BLaER1 treated with 17β-estradiol and CSF1 and Interleukin-3, amounts not matched to agents 10 nM and 100 nM (cell line): ENCODE data around the gene IGSF21.

Experiments
- H3K27ac ChIP-seq, 11 experiments: shearing (Covaris generic); formaldehyde crosslinking; 2 replicates each; pipeline ENCODE4 v1.8.1; 2022
- H3K27me3 ChIP-seq, 11 experiments: shearing (Covaris generic); formaldehyde crosslinking; 2 replicates each; pipeline ENCODE4 v1.8.1; 2022
- H3K36me3 ChIP-seq, 11 experiments: shearing (Covaris generic); formaldehyde crosslinking; 2 replicates each; pipeline ENCODE4 v1.8.1; 2022
- H3K4me1 ChIP-seq, 10 experiments: shearing (Covaris generic); formaldehyde crosslinking; 2 replicates each; pipeline ENCODE4 v1.8.1; 2022
- H3K4me2 ChIP-seq, 11 experiments: shearing (Covaris generic); formaldehyde crosslinking; 2 replicates each; pipeline ENCODE4 v1.8.1; 2022
- H3K4me3 ChIP-seq, 10 experiments: shearing (Covaris generic); formaldehyde crosslinking; 2 replicates each; pipeline ENCODE4 v1.8.1; 2022
- H3K9ac ChIP-seq, 11 experiments: shearing (Covaris generic); formaldehyde crosslinking; 2 replicates each; pipeline ENCODE4 v1.8.1; 2022
- H3K9me3 ChIP-seq, 11 experiments: shearing (Covaris generic); formaldehyde crosslinking; replicated peaks in 1 of 11; 2 replicates each; pipeline ENCODE4 v1.8.1; 2022
- H4K20me1 ChIP-seq, 11 experiments: shearing (Covaris generic); formaldehyde crosslinking; 2 replicates each; pipeline ENCODE4 v1.8.1; 2022
- Cebpa-rat ChIP-seq, 11 experiments: shearing (Covaris generic); IDR thresholded peaks; 2 replicates each; pipeline ENCODE4 v1.8.1; 2022

The IGSF21 gene

DNA sequence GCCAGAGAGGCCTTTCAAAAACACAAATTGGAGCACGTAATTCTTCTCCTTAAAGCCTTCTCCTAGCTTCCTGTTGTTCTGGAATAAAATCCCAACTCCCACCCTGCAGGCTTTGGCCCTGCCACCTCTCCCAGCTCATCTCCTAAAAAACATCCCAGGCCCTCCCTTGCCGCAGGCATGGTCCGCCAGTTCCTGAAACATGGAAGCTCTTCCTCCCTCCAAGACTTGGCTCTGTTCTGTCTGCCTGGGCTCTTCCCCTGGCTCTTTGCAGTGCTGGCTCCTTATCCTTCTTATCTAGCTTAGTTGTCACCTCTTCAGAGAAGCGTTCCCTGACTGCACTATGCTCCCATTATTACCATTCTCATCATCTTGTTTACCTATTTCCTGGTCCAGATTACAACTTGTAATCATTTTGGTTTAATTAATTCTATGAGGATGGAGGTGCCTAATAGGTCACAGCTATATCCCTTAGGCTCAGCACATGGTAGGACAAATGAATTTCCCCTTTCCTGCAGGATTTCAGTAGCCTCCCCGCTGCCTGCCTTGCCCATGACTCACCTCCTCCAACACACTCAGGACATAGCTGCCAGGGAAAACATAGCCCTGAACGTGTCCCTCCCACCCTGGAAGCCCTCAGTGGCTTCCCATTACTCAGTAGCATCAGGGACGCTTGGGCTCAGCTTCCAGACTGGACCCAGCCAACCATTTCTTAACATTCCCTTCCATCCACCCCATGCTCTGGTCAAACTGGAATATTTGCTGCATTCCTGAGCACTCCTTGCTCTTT lies 15.7 kb upstream of the IGSF21 start:
- H3K27ac ChIP-seq = no peak overlapping the region
- no peak overlapping the region for H3K9ac ChIP-seq
- TF ChIP-seq Cebpa-rat (IDR thresholded peaks at IDR 0.05) = no peak
- no peak overlapping the region for H3K4me3 ChIP-seq
- no peak overlapping the region for H3K4me2 ChIP-seq
- no peaks in the 10 kb centered on the region for H3K9me3 ChIP-seq
- no peaks in the 10 kb centered on the region for H3K4me1 ChIP-seq
- H3K27me3 ChIP-seq = no peaks in the 10 kb centered on the region
- no peaks in the 10 kb centered on the region for H3K36me3 ChIP-seq
- H4K20me1 ChIP-seq = no peaks in the 10 kb centered on the region; a peak in 1 of 22 replicates

DNA sequence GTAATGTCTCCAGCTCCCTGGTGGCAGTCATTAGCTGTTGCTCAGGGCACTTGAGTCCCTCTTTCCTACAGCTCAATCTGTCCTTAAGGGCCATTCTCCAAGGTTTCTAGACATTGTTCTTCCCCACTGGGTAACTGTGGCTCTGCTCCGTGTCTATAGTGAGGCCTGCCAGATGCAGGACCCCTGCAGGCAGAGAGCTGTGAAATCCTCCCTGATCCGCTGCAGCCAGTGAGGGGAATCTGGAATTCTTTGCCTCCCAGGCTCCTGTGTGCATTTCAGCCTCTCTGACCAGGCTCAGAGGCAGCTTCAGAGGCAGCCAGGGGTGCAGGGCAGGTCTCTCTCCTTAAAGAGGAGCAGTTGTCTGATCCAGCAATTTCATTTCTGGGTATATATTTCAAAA lies 14.4 kb upstream of the IGSF21 start:
- Histone ChIP-seq H3K27me3 (no peaks in the 10 kb centered on the region), H3K4me3 (no peak overlapping the region), H3K36me3 (no peaks in the 10 kb centered on the region), H4K20me1 (no peaks in the 10 kb centered on the region; a peak in 1 of 22 replicates), H3K9ac (no peak overlapping the region), H3K27ac (no peak overlapping the region), H3K9me3 (no peaks in the 10 kb centered on the region), H3K4me1 (no peaks in the 10 kb centered on the region), H3K4me2 (no peak overlapping the region)
- TF ChIP-seq Cebpa-rat (IDR thresholded peaks at IDR 0.05) = no peak

DNA sequence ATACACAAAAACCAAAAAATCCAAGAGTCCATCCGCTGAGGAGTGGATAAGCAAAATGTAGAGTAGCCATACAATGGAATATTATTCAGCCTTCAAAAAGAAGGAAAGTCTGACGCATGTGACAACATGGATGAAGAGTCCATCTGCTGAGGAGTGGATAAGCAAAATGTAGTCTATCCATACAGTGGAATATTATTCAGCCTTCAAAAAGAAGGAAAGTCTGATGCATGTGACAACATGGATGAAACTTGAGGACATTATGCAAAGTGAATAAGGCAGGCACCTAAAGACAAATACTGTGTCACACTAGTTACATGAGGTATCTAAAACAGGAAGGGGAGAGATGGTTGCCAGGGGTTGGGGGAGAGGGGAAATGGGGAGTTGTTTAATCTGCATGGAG lies 14.0 kb upstream of the IGSF21 start:
- no peaks in the 10 kb centered on the region for H3K9me3 ChIP-seq
- no peak for TF ChIP-seq Cebpa-rat (IDR thresholded peaks at IDR 0.05)
- no peak overlapping the region for H3K4me2 ChIP-seq
- H3K36me3 ChIP-seq = no peaks in the 10 kb centered on the region
- H3K4me3 ChIP-seq = no peak overlapping the region
- no peak overlapping the region for H3K9ac ChIP-seq
- no peaks in the 10 kb centered on the region for H4K20me1 ChIP-seq
- no peaks in the 10 kb centered on the region for H3K27me3 ChIP-seq
- no peaks in the 10 kb centered on the region for H3K4me1 ChIP-seq
- no peak overlapping the region for H3K27ac ChIP-seq

DNA sequence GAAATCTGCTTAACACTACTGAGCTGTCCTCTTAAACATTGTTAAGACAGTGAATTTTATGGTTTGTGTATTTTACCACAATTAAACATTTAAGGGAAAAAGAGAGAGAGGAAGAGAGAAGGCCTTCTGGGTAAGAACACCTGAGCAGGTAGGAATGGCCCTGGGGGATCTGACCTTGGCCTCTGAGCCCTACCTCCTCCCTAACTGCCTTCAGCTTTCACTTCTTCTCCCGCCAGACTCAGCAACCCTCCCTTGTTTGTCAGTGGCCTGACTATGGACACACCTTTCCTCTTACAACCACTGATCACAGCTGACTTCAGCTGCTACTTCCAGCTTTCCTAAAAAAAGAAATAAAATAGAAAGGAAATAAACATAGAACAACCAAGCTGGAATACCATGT lies 13.5 kb upstream of the IGSF21 start:
- Histone ChIP-seq H3K4me3 (no peak overlapping the region), H3K36me3 (no peaks in the 10 kb centered on the region), H3K27ac (no peak overlapping the region), H3K4me2 (no peak overlapping the region), H3K9ac (no peak overlapping the region), H3K9me3 (no peaks in the 10 kb centered on the region), H3K27me3 (no peaks in the 10 kb centered on the region), H4K20me1 (no peaks in the 10 kb centered on the region), H3K4me1 (no peaks in the 10 kb centered on the region)
- TF ChIP-seq Cebpa-rat (IDR thresholded peaks at IDR 0.05) = no peak

DNA sequence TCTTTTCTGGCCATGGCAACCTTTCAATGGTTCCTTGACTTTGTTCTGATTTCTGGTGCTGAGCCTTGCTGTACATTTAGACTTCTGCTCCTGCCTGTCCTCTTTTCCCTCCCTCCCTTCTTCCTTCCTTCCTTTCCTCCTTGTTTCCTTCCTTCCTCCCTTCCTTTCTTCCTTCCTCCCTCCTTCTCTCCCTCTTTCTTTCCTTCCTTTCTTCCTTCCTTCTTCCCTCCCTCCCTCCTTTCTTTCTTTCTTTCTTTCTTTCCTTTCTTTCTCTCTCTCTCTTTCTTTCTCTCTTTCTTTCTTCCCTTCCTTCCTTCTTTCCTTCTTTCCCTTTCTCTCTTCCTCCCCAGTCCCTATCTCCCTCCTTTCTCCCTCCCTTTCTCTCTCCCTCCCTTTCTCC lies 10.4 kb upstream of the IGSF21 start:
- no peak overlapping the region for H3K27ac ChIP-seq
- no peak for TF ChIP-seq Cebpa-rat (IDR thresholded peaks at IDR 0.05)
- no peak overlapping the region for H3K4me2 ChIP-seq
- peaks cover 0 to 4% (median 0%) of the 10 kb centered on the region in 11 experiments; a peak in 2 of 22 replicates for H4K20me1 ChIP-seq
- H3K36me3 ChIP-seq = no peaks in the 10 kb centered on the region
- no peak overlapping the region for H3K4me3 ChIP-seq
- no peak overlapping the region for H3K9ac ChIP-seq
- H3K4me1 ChIP-seq = no peaks in the 10 kb centered on the region; a peak in 1 of 20 replicates
- H3K27me3 ChIP-seq = no peaks in the 10 kb centered on the region
- H3K9me3 ChIP-seq = no peaks in the 10 kb centered on the region

DNA sequence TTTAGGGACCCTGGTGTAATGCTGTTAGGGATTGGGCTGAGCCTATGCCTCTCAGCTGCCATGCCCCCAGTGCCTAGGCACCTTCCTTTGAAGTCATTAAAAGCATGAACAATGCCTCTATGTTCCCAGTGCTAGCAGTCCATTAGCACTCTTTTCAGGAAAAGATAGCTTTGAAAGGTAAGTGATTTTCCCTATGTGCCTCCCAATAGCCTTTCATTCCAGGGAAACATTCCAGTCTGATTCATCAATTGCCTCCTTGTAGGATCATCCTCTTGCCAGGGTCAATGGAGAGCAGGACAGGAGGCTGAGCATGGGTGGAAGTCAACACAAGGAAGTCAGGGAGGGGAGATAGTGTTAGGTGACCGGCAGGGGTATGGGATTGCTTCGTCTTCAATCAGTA lies 8.6 kb upstream of the IGSF21 start:
- no peaks in the 10 kb centered on the region for H3K27me3 ChIP-seq

DNA sequence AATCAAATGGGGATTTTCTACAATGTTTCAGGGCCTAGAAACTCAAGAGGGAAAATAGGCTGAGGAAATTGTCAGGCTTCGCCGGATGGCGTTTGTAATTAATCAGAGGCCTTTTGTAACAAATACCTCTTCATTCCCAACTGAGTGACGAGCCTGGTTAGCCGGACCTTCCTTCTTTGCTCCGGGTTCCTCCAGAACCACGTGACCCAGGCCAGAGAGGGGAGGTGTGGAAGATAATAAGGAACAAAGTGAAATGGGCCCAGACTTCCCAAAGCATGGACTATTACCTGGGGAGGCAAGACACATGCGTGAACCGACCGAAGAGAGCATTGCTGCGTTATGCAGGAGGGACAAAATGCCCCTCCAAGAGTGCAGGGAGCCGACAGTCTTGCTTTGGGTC lies 7.5 kb upstream of the IGSF21 start:
- Histone ChIP-seq H3K36me3 (no peaks in the 10 kb centered on the region), H3K9ac (no peak overlapping the region), H3K4me2 (no peak overlapping the region), H4K20me1 (peaks cover 0 to 4% (median 0%) of the 10 kb centered on the region in 11 experiments; a peak in 3 of 22 replicates), H3K4me3 (no peak overlapping the region), H3K4me1 (peaks cover 0 to 10% (median 9%) of the 10 kb centered on the region in 10 experiments; a peak in 11 of 20 replicates), H3K27me3 (no peaks in the 10 kb centered on the region), H3K27ac (no peak overlapping the region), H3K9me3 (no peaks in the 10 kb centered on the region)
- TF ChIP-seq Cebpa-rat (IDR thresholded peaks at IDR 0.05) = no peak

More for the DNA sequence above, 8.6 kb upstream of the IGSF21 start:
- Histone ChIP-seq H3K27ac (no peak overlapping the region), H3K4me2 (no peak overlapping the region), H3K4me3 (no peak overlapping the region), H3K36me3 (no peaks in the 10 kb centered on the region), H4K20me1 (peaks cover 0 to 4% (median 0%) of the 10 kb centered on the region in 11 experiments; a peak in 2 of 22 replicates), H3K9me3 (no peaks in the 10 kb centered on the region), H3K9ac (no peak overlapping the region), H3K4me1 (peaks cover 0 to 2% (median under 1%) of the 10 kb centered on the region in 10 experiments; a peak in 6 of 20 replicates)
- no peak for TF ChIP-seq Cebpa-rat (IDR thresholded peaks at IDR 0.05)

DNA sequence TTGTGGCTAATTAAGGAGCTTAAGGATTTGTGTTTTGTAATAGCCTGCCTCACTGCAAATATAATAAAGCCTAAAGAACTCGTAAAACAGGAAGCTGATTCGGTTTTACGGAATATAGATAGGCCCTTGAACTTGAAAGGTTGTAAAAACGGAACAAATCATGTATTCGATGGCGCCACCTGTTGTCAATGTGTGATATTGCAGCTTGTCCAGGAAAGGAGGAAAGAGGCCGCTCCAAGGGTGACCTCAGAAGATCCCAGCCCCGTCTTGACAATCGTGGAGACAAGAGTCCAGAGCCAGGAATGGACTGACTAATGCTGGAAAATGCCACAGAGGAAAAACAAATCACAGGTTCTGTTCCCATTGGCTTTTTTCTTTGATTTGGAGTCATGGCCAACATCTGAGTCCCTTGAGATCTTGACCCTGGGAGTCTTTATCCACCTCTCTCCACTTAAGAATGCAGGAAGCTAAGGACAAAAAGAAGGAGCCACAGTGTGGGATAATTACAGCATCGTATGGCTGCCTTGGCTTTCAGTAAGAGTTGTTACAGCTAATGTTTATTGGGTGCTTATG lies 7.0 kb upstream of the IGSF21 start:
- H3K4me2 ChIP-seq = no peak overlapping the region
- peaks cover 0 to 4% (median 0%) of the 10 kb centered on the region in 11 experiments; a peak in 3 of 22 replicates for H4K20me1 ChIP-seq
- no peak for TF ChIP-seq Cebpa-rat (IDR thresholded peaks at IDR 0.05)
- H3K9ac ChIP-seq = no peak overlapping the region
- peaks cover 0 to 10% (median 9%) of the 10 kb centered on the region in 10 experiments; a peak in 11 of 20 replicates for H3K4me1 ChIP-seq
- H3K36me3 ChIP-seq = no peaks in the 10 kb centered on the region
- H3K27ac ChIP-seq = no peak overlapping the region
- no peaks in the 10 kb centered on the region for H3K9me3 ChIP-seq
- H3K4me3 ChIP-seq = no peak overlapping the region
- peaks cover 0 to 4% (median under 1%) of the 10 kb centered on the region in 11 experiments; a peak in 5 of 22 replicates for H3K27me3 ChIP-seq

DNA sequence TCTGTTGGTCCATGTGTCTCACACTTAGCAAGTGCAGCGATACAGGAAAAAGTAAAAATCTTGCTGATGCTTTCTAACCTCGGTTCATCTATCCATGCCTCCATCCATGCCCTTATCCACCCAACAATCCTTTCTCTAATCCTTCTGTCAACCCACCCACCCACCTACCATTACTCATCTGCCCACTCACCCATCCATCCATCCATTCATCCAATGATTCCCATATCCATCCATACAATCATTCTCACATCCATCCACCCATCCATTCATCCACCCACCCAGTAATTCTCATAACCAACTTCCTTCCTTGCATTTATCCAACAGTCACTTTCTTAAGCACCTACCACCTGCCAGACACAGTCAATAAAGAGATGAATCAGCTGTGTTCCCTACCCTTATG lies 6.1 kb upstream of the IGSF21 start:
- Histone ChIP-seq H3K36me3 (no peaks in the 10 kb centered on the region), H3K4me1 (peaks cover 0 to 10% (median 9%) of the 10 kb centered on the region in 10 experiments; a peak in 12 of 20 replicates), H3K4me2 (no peak overlapping the region), H3K27me3 (peaks cover 3 to 14% (median 10%) of the 10 kb centered on the region in 11 experiments), H3K9ac (no peak overlapping the region), H4K20me1 (peaks cover 0 to 4% (median 0%) of the 10 kb centered on the region in 11 experiments; a peak in 3 of 22 replicates), H3K4me3 (no peak overlapping the region), H3K27ac (no peak overlapping the region), H3K9me3 (no peaks in the 10 kb centered on the region)
- TF ChIP-seq Cebpa-rat (IDR thresholded peaks at IDR 0.05) = no peak
